ENCODE data around the gene TRMT10A. TPM values are rescaled to one million over a fixed set of nuclear protein-coding genes. Genes with fewer than 3 reads are reported as not detected.

The TRMT10A gene
- total and polyA plus RNA-seq, 2 experiments from 2014 or later, result 4.7 to 5.3 TPM

- Mint-ChIP-seq H3K9me3 (peaks cover 2% of the 10 kb centered on the region; the same call in 2 of the 3 replicates), H3K27me3 (ENCODE audit: insufficient read depth, low read depth, poor library complexity) (peaks cover 4% of the 10 kb centered on the region), H3K4me3 (no peak overlapping the region), H3K27ac (no peak overlapping the region), H3K4me1 (peaks cover 3% of the 10 kb centered on the region; the same call in 2 of the 3 replicates), H3K36me3 (ENCODE audit: low read depth) (no peaks in the 10 kb centered on the region)
- H3K4me2 ChIP-seq, result no peak overlapping the region
- no peak for ATAC-seq
- H3F3A ChIP-seq (replicated peaks; ENCODE audit: low read depth), result no peaks in the 10 kb centered on the region
- H4K20me1 ChIP-seq (replicated peaks; ENCODE audit: insufficient read depth), result no peaks in the 10 kb centered on the region
- H3K79me2 ChIP-seq (replicated peaks; ENCODE audit: insufficient read depth), result no peaks in the 10 kb centered on the region
- no peaks in the 10 kb centered on the region for H3K4me1 ChIP-seq (ENCODE audit: insufficient read depth)
- no peak overlapping the region for H3K4me3 ChIP-seq
- H3K36me3 ChIP-seq (ENCODE audit: insufficient read depth), result no peaks in the 10 kb centered on the region
- no peak for TF ChIP-seq STAT1 (IDR thresholded peaks at IDR 0.05; ENCODE audit: unreplicated experiment)
- TF ChIP-seq, protein P1, sequence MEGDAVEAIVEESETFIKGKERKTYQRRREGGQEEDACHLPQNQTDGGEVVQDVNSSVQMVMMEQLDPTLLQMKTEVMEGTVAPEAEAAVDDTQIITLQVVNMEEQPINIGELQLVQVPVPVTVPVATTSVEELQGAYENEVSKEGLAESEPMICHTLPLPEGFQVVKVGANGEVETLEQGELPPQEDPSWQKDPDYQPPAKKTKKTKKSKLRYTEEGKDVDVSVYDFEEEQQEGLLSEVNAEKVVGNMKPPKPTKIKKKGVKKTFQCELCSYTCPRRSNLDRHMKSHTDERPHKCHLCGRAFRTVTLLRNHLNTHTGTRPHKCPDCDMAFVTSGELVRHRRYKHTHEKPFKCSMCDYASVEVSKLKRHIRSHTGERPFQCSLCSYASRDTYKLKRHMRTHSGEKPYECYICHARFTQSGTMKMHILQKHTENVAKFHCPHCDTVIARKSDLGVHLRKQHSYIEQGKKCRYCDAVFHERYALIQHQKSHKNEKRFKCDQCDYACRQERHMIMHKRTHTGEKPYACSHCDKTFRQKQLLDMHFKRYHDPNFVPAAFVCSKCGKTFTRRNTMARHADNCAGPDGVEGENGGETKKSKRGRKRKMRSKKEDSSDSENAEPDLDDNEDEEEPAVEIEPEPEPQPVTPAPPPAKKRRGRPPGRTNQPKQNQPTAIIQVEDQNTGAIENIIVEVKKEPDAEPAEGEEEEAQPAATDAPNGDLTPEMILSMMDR (conservative IDR thresholded peaks at IDR 0.05; ENCODE audit: low read depth in 2 of 2), result no peak
- TF ChIP-seq, protein P2, sequence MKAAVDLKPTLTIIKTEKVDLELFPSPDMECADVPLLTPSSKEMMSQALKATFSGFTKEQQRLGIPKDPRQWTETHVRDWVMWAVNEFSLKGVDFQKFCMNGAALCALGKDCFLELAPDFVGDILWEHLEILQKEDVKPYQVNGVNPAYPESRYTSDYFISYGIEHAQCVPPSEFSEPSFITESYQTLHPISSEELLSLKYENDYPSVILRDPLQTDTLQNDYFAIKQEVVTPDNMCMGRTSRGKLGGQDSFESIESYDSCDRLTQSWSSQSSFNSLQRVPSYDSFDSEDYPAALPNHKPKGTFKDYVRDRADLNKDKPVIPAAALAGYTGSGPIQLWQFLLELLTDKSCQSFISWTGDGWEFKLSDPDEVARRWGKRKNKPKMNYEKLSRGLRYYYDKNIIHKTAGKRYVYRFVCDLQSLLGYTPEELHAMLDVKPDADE (IDR thresholded peaks at IDR 0.05), result no peak
- no peak for TF ChIP-seq ZNF331 (CRISPR knock-in tag; IDR thresholded peaks at IDR 0.05; ENCODE audit: low read depth)
- TF ChIP-seq POLR2AphosphoS5 (IDR thresholded peaks at IDR 0.05; ENCODE audit: low read depth), result no peak
- no peak for TF ChIP-seq JUNB (IDR thresholded peaks at IDR 0.05; ENCODE audit: unreplicated experiment)
- TF ChIP-seq CREB1 (CRISPR knock-in tag; IDR thresholded peaks at IDR 0.05; ENCODE audit: low read depth), result no peak
- TF ChIP-seq, protein P3, sequence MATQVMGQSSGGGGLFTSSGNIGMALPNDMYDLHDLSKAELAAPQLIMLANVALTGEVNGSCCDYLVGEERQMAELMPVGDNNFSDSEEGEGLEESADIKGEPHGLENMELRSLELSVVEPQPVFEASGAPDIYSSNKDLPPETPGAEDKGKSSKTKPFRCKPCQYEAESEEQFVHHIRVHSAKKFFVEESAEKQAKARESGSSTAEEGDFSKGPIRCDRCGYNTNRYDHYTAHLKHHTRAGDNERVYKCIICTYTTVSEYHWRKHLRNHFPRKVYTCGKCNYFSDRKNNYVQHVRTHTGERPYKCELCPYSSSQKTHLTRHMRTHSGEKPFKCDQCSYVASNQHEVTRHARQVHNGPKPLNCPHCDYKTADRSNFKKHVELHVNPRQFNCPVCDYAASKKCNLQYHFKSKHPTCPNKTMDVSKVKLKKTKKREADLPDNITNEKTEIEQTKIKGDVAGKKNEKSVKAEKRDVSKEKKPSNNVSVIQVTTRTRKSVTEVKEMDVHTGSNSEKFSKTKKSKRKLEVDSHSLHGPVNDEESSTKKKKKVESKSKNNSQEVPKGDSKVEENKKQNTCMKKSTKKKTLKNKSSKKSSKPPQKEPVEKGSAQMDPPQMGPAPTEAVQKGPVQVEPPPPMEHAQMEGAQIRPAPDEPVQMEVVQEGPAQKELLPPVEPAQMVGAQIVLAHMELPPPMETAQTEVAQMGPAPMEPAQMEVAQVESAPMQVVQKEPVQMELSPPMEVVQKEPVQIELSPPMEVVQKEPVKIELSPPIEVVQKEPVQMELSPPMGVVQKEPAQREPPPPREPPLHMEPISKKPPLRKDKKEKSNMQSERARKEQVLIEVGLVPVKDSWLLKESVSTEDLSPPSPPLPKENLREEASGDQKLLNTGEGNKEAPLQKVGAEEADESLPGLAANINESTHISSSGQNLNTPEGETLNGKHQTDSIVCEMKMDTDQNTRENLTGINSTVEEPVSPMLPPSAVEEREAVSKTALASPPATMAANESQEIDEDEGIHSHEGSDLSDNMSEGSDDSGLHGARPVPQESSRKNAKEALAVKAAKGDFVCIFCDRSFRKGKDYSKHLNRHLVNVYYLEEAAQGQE (IDR thresholded peaks at IDR 0.05; ENCODE audit: unreplicated experiment), result no peak
- TF ChIP-seq ZNF462 (CRISPR knock-in tag; IDR thresholded peaks at IDR 0.05), result no peak
- TF ChIP-seq EZH2phosphoT487 (IDR thresholded peaks at IDR 0.05; ENCODE audit: unreplicated experiment), result no peak
- no peak for DNase-seq (ENCODE audit: low spot score)
- H2AFZ ChIP-seq, result no peak overlapping the region
- H3K27ac ChIP-seq (ENCODE audit: low read depth), result no peak overlapping the region
- H3K27me3 ChIP-seq (ENCODE audit: insufficient read depth), result no peaks in the 10 kb centered on the region
- H3K9me2 ChIP-seq (ENCODE audit: insufficient read depth), result peaks cover 17% of the 10 kb centered on the region
These were observed 57.1 kb downstream of the TRMT10A start for GRCh38 chr4:99506781-99507180.

Data from GM23338 (cell line).